ENCODE results near the gene EPHB3. TPM values are rescaled to one million over a fixed set of nuclear protein-coding genes. Genes with fewer than 3 reads are reported as not detected.
A peak's percentile ranks its signal among the peaks of the same experiment; 100 is the strongest.

The EPHB3 gene
- total RNA-seq, 1 donor from 2014 or later: 1.2 TPM

DNA sequence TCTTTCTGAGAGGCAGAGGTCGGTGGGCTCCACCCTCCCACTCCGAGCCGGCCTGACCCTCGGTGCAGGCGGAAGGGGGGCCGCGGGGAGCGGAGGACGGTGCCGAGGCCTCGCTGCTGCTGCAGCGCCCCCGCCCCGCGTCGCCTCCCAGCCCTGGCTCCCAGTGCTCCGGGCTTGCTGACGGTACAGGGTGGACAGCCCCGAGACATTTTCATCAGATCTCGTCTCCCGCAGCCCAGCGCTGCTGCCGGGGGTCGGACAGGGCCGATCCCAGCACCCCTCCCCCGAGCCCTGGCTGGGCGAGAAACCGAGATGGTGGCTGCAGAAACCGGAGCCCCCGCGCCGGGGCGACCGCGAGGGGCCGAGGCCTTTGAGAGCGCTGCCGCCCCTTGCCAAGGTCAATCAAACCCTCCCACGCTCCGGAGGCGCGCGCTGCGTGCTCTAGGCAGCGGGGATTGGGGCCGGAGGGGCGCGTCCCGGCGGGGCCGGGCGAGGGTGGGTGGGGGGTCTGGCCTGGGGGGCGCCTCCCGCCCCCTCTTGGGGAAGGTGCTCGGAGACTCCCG lies 42.5 kb downstream of the EPHB3 start:
- intact Hi-C loops (cut with DNase I): no loop called here
- Histone ChIP-seq H3K9me3 (no peaks in the 10 kb centered on the region), H3K27me3 (no peaks in the 10 kb centered on the region), H3K36me3 (no peaks in the 10 kb centered on the region), H3K4me1 (peaks cover 5 to 26% of the 10 kb centered on the region in 2 donors), H3K4me3 (peak overlapping the region; percentile 65 to 66), H3K27ac (no peak overlapping the region)
- DNase-seq (ENCODE audit: low spot score in 2 of 2): no peak
- TF ChIP-seq, protein P1, sequence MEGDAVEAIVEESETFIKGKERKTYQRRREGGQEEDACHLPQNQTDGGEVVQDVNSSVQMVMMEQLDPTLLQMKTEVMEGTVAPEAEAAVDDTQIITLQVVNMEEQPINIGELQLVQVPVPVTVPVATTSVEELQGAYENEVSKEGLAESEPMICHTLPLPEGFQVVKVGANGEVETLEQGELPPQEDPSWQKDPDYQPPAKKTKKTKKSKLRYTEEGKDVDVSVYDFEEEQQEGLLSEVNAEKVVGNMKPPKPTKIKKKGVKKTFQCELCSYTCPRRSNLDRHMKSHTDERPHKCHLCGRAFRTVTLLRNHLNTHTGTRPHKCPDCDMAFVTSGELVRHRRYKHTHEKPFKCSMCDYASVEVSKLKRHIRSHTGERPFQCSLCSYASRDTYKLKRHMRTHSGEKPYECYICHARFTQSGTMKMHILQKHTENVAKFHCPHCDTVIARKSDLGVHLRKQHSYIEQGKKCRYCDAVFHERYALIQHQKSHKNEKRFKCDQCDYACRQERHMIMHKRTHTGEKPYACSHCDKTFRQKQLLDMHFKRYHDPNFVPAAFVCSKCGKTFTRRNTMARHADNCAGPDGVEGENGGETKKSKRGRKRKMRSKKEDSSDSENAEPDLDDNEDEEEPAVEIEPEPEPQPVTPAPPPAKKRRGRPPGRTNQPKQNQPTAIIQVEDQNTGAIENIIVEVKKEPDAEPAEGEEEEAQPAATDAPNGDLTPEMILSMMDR (IDR thresholded peaks at IDR 0.05): no peak

DNA sequence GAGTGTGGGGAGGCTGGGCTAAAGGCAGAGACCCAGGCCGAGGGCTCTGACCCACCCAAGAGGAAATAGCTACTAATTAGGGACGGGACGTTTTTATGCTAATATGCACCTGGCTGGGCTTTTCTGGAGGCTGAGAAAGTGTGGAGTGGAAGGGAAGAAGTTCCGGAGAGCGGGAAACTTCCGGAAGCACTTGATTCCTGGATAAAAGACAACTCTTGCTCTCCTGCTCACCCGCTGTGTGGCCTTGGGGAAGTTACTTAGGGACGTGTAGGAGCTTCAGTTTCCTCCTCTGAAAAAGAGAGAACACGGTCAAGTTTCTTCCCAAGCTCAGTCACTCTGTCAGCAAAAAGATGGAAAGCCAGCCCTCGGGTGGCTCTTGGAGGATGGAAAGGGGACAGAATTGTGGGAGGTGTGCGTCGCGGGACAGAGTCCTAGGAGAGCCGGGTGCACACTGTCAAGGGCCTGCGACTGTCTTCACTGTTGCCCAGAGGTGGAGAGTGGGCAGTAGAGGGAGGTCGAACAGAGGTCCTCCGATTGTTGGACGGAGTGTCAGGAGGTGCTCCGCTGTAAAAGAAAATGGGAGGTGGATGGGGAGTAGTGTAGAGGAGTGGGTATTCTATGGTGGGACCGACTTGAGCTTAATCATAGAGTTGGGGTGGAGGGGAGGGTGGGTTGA lies 43.2 kb downstream of the EPHB3 start:
- no peak overlapping the region for H3K27ac ChIP-seq
- H3K4me3 ChIP-seq: peak overlapping the region; percentile 65 to 66
- no peaks in the 10 kb centered on the region for H3K36me3 ChIP-seq
- no peak for DNase-seq (ENCODE audit: low spot score in 2 of 2)
- peaks cover 5 to 26% of the 10 kb centered on the region in 2 donors for H3K4me1 ChIP-seq
- H3K27me3 ChIP-seq: no peaks in the 10 kb centered on the region
- H3K9me3 ChIP-seq: no peaks in the 10 kb centered on the region
- TF ChIP-seq, protein P1 (IDR thresholded peaks at IDR 0.05): no peak
- intact Hi-C loops (cut with DNase I): no loop called here

DNA sequence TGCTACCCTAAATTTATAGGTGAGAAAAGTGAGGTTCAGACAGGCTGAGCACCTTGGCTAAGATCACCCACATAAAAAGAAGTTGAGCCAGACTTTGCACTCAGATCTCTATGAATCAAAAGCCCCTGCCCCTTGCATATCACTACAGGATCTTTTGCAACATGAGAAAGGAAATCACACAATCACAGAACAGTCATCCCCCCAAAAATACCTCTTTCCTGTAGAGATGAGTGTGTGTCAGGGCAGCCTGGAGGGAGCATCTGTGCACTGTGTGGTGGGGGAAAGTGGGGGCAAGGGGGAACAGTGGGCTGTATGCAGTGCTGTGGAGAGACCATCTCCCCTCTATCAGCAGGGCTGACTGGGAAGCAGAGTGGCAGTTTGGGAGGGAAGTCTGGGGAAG lies 46.6 kb downstream of the EPHB3 start:
- H3K4me3 ChIP-seq: no peak overlapping the region
- peaks cover 0 to 17% of the 10 kb centered on the region in 2 donors for H3K4me1 ChIP-seq
- no peak overlapping the region for H3K27ac ChIP-seq
- no peaks in the 10 kb centered on the region for H3K9me3 ChIP-seq
- TF ChIP-seq, protein P1 (IDR thresholded peaks at IDR 0.05): no peak
- H3K36me3 ChIP-seq: no peaks in the 10 kb centered on the region
- no peak for DNase-seq (ENCODE audit: low spot score in 2 of 2)
- intact Hi-C loops (cut with DNase I): no loop called here
- H3K27me3 ChIP-seq: no peaks in the 10 kb centered on the region

DNA sequence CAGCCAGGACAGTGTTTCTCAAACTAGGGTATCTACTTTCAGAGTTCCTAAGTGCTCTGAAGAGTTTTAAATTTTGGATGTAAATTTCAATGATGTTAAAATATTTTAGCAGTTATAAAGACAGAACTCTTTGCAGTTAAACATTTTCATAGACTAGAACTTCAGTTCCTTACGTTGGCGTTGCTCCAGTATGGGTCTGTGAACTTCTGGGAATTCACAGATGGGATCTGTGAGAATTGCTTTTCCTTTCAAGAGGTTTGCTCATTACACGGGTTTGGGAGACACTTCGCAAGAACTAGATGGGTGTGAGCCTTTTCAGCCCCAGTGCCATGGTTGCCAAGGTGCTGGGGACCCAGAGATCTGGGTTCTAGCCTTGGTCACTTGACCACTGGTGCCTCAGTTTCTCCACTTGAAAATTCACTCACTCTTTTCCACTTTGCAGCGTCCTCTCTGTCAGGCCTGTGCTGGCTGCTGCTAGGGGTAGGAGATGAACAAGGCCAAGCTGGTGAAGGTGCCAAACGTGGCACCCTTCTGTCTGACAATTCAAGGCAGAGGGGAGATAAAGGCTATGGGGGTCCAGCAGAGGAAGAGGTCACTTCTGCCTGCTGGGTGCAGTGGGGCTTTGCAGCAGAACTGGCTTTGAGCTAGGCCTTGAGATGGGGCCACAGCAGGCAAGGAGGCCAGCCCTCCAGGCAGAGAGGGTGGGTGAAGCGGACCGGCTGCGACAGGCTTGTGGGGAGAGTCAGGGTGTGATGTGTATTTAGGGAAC lies 48.1 kb downstream of the EPHB3 start:
- intact Hi-C loops (cut with DNase I): no loop called here
- DNase-seq (ENCODE audit: low spot score in 2 of 2): no peak
- H3K4me3 ChIP-seq: no peak overlapping the region
- H3K36me3 ChIP-seq: no peaks in the 10 kb centered on the region
- no peaks in the 10 kb centered on the region for H3K27me3 ChIP-seq
- TF ChIP-seq, protein P1 (IDR thresholded peaks at IDR 0.05): no peak
- no peaks in the 10 kb centered on the region for H3K9me3 ChIP-seq
- no peak overlapping the region for H3K27ac ChIP-seq
- peaks cover 0 to 3% of the 10 kb centered on the region in 2 donors for H3K4me1 ChIP-seq

DNA sequence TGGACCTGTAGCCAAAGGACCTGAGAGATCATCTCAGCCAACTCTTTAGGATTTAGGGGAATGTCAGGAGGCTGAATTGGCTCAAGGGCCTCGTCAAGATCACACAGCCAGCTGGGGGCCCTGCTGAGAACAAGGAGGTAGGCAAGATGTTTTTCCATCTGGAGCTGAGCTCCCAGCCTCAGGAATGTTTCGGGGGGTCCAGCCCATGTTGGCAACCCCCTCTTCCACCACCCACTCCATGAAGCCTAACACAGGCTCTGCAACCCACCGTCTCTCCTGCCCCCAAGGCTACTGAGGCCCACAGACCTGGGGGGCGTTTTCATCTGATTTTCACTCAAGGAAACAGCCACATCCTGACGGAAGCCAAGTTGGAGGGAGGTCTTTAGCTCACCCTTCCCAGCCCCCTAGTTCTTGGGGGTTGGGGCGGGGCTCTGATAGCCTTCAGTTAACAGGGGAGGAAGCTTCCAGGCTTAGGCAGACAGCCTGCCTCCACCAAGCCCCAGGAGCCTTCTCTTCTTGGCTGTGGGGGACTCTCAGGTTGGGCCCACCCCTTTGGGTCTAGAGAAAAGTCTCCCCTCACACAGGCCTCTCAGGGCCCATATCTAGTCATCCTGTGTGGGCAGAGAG lies 48.8 kb downstream of the EPHB3 start:
- Histone ChIP-seq H3K4me3 (no peak overlapping the region), H3K9me3 (no peaks in the 10 kb centered on the region), H3K27ac (no peak overlapping the region), H3K36me3 (no peaks in the 10 kb centered on the region), H3K4me1 (no peaks in the 10 kb centered on the region), H3K27me3 (no peaks in the 10 kb centered on the region)
- no peak for DNase-seq (ENCODE audit: low spot score in 2 of 2)
- TF ChIP-seq, protein P1 (IDR thresholded peaks at IDR 0.05): no peak
- intact Hi-C loops (cut with DNase I): no loop called here

Measured in ascending aorta (tissue), 2 donors.